OCI-LY3 (cell line): Measurements from ENCODE around the gene SORBS1.

Experiments used
- H2AFZ ChIP-seq: fragments of 200-600, 300-600 bp; shearing (Covaris generic); 2 replicates; pipeline ENCODE4 v1.6.0; 2014; ENCODE audit warnings: antibody characterized with exemption, low read depth, low read length
- H3K27ac ChIP-seq: fragments of 200-600, 300-600 bp; sonication (generic); 2 replicates; pipeline ENCODE4 v1.5.1; 2014; ENCODE audit warnings: mild to moderate bottlenecking, low read length, moderate library complexity, mixed read lengths
- H3K27me3 ChIP-seq: fragments of 200-600, 300-600 bp; sonication (generic); 2 replicates; pipeline ENCODE4 v1.6.1; 2014; ENCODE audit warnings: low read depth, low read length, mixed read lengths
- H3K36me3 ChIP-seq: fragments of 200-600, 300-600 bp; sonication (generic); replicated peaks from 2 replicates; pipeline ENCODE3; 2014; ENCODE audit warnings: low read depth, low read length, mixed read lengths
- H3K4me1 ChIP-seq: fragments of 300-600, 200-600 bp; sonication (generic); 2 replicates; pipeline ENCODE4 v1.6.1; 2014; ENCODE audit warnings: low read length, mixed read lengths
- H3K4me2 ChIP-seq: fragments of 200-600, 300-600 bp; sonication (generic); 2 replicates; pipeline ENCODE4 v1.6.1; 2014; ENCODE audit warnings: low read length, mixed read lengths
- H3K4me3 ChIP-seq: fragments of 300-600, 200-600 bp; sonication (generic); 2 replicates; pipeline ENCODE4 v1.5.1; 2014; ENCODE audit warnings: antibody characterized with exemption, mild to moderate bottlenecking, low read length, moderate library complexity
- H3K79me2 ChIP-seq: fragments of 300-600, 200-600 bp; shearing (Covaris generic); 2 replicates; pipeline ENCODE4 v1.6.1; 2014; ENCODE audit warnings: mild to moderate bottlenecking, low read length, mixed read lengths
- H3K9ac ChIP-seq: fragments of 300-600, 200-600 bp; shearing (Covaris generic); 2 replicates; pipeline ENCODE4 v1.6.0; 2014; ENCODE audit warnings: mild to moderate bottlenecking, low read length, moderate library complexity
- H3K9me3 ChIP-seq: fragments of 200-600, 300-600 bp; shearing (Covaris generic); 2 replicates; pipeline ENCODE4 v1.6.1; 2014; ENCODE audit warnings: low read length, mixed read lengths; ENCODE audit not compliant: insufficient read depth
- H4K20me1 ChIP-seq: fragments of 200-600, 300-600 bp; sonication (generic); 2 replicates; pipeline ENCODE4 v1.6.1; 2016; ENCODE audit warnings: low read length, mixed read lengths; ENCODE audit not compliant: insufficient read depth
- CTCF ChIP-seq: fragments of 200-600, 300-600 bp; sonication (generic); IDR thresholded peaks from 2 replicates; pipeline ENCODE4 v1.5.1; 2014; ENCODE audit warnings: antibody characterized with exemption, low read length, low read depth
- EZH2phosphoT487 ChIP-seq: fragments of 200-600 bp; shearing (Covaris generic); IDR thresholded peaks from 2 replicates; pipeline ENCODE4 v1.6.1; 2018; ENCODE audit warnings: antibody characterized with exemption, mixed run types, low read depth

The SORBS1 gene

GRCh38 chr10:95485056-95485844 lies 75.9 kb downstream of the SORBS1 start:
- Histone ChIP-seq H3K79me2 (no peaks in the 10 kb centered on the region), H3K9me3 (no peaks in the 10 kb centered on the region), H3K4me3 (no peak overlapping the region), H4K20me1 (no peaks in the 10 kb centered on the region), H3K36me3 (no peaks in the 10 kb centered on the region), H3K27ac (no peak overlapping the region), H3K9ac (no peak overlapping the region), H3K4me1 (no peaks in the 10 kb centered on the region), H3K27me3 (no peaks in the 10 kb centered on the region), H3K4me2 (no peak overlapping the region), H2AFZ (no peak overlapping the region)
- TF ChIP-seq EZH2phosphoT487 (no peak), CTCF (no peak)

- H3K36me3 ChIP-seq: no peaks in the 10 kb centered on the region
- H3K4me2 ChIP-seq: no peak overlapping the region
- no peak overlapping the region for H3K4me3 ChIP-seq
- no peaks in the 10 kb centered on the region for H3K4me1 ChIP-seq
- H3K27me3 ChIP-seq: no peaks in the 10 kb centered on the region
- TF ChIP-seq EZH2phosphoT487 (no peak), CTCF (no peak)
- no peaks in the 10 kb centered on the region for H3K79me2 ChIP-seq
- no peaks in the 10 kb centered on the region for H4K20me1 ChIP-seq
- H2AFZ ChIP-seq: no peak overlapping the region
- H3K9me3 ChIP-seq: no peaks in the 10 kb centered on the region
- no peak overlapping the region for H3K27ac ChIP-seq
- H3K9ac ChIP-seq: no peak overlapping the region
Measured at GRCh38 chr10:95482501-95483233, 78.5 kb downstream of the SORBS1 start.

GRCh38 chr10:95480901-95481491 lies 80.2 kb downstream of the SORBS1 start:
- H3K27me3 ChIP-seq: no peaks in the 10 kb centered on the region
- H3K4me1 ChIP-seq: no peaks in the 10 kb centered on the region
- H3K4me2 ChIP-seq: no peak overlapping the region
- H3K4me3 ChIP-seq: no peak overlapping the region
- no peaks in the 10 kb centered on the region for H4K20me1 ChIP-seq
- TF ChIP-seq CTCF (no peak), EZH2phosphoT487 (no peak)
- H3K9me3 ChIP-seq: no peaks in the 10 kb centered on the region
- no peaks in the 10 kb centered on the region for H3K79me2 ChIP-seq
- no peak overlapping the region for H3K9ac ChIP-seq
- no peaks in the 10 kb centered on the region for H3K36me3 ChIP-seq
- no peak overlapping the region for H3K27ac ChIP-seq
- H2AFZ ChIP-seq: no peak overlapping the region
